Body of pancreas (tissue), 4 donors: ENCODE measurements around the gene ZNF91.
"Not testable (repeated sequence)": the region's sequence is repeated elsewhere in the genome, so short reads cannot be mapped to it uniquely, and the experiment has no call there.

Source experiments
- CTCF ChIP-seq, 7 experiments: fragments of 450-650 bp in 4 of 7; fragments of 200-600 bp in 3 of 7; sonication (generic) in 3 of 7; IDR thresholded peaks; one replicate each; pipeline ENCODE4 v1.5.1; 2016 to 2019; ENCODE audit warnings: antibody characterized with exemption in 7 of 7
- POLR2A ChIP-seq, 3 donors: fragments of 450-650 bp; IDR thresholded peaks; one replicate each; pipeline ENCODE4 v1.6.1; 2016; ENCODE audit warnings: antibody characterized with exemption in 3 of 3, mild to moderate bottlenecking in 2 of 3

DNA sequence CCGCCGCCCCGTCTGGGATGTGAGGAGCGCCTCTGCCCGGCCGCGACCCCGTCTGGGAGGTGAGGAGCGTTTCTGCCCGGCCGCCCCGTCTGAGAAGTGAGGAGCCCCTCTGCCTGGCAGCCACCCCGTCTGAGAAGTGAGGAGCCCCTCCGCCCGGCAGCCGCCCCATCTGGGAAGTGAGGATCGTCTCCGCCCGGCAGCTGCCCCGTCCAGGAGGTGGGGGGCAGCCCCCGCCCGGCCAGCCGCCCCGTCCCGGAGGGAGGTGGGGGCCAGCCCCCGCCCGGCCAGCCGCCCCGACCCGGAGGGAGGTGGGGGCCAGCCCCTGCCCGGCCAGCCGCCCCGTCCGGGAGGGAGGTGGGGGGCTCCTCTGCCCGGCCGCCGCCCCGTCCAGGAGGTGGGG lies 24.0 kb upstream of the ZNF91 start:
- TF ChIP-seq CTCF, POLR2A (IDR thresholded peaks at IDR 0.05): not testable (repeated sequence)
